ENCODE results near the gene RAB3GAP1. TPM values are rescaled to one million over a fixed set of nuclear protein-coding genes. Genes with fewer than 3 reads are reported as not detected.
"Not testable (repeated sequence)": the region's sequence is repeated elsewhere in the genome, so short reads cannot be mapped to it uniquely, and the experiment has no call there.

The RAB3GAP1 gene
- polyA plus RNA-seq, 1 donor from 2014 or later = 43.3 TPM

DNA sequence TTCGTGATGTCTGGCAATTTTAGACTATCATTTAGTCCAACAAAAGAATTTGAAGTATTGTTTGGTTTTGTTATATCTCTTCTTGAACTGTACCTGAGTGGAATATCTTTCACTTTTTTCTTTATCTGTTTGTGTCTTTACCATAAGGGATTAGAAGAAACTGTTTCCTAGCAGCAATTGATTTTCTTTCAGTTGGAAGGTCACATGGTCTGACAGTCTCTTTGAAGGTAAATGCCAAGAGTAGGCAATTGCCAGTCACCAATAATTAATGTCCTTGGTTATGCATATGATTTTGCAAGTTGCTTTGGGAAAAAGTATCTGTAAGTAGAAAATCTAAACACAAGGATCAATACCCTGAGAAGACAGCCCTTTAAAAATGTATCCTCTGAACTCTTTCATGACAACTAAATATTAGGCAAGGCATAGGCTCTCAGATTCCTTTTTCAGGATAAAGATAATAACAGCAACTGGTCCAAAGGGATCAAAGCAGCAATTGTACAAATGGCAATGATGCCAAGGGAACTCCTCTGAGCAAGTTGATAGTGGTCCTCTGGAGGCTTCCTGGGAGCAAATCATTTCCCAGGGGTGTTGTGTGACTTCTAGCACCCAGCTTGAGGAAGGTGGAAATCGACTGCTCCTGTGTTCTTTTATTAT lies 22.5 kb upstream of the RAB3GAP1 start:
- Histone ChIP-seq H3K27ac (ENCODE audit: low read length) (no peak overlapping the region), H3K9me3 (ENCODE audit: low read length) (no peaks in the 10 kb centered on the region), H3K9me2 (ENCODE audit: insufficient read depth, low read length) (no peaks in the 10 kb centered on the region), H3F3A (ENCODE audit: insufficient read depth, low read length, poor library complexity, severe bottlenecking) (no peaks in the 10 kb centered on the region), H3K4me2 (ENCODE audit: low read length) (no peak overlapping the region), H3K36me3 (ENCODE audit: insufficient read depth, low read length) (no peaks in the 10 kb centered on the region), H3K27me3 (ENCODE audit: insufficient read depth, low read depth, low read length) (no peaks in the 10 kb centered on the region), H4K20me1 (ENCODE audit: insufficient read depth) (no peaks in the 10 kb centered on the region), H2AFZ (ENCODE audit: low read depth, low read length) (peak overlapping the region; percentile 8), H3K79me2 (replicated peaks; ENCODE audit: insufficient read depth, low read length) (no peaks in the 10 kb centered on the region), H3K4me3 (ENCODE audit: low read length) (no peak overlapping the region), H3K9ac (ENCODE audit: low read length) (no peak overlapping the region)
- TF ChIP-seq EP300 (conservative IDR thresholded peaks at IDR 0.05; ENCODE audit: poor library complexity, severe bottlenecking) (no peak), MXI1 (conservative IDR thresholded peaks at IDR 0.05; ENCODE audit: poor library complexity, severe bottlenecking) (no peak), TAF1 (IDR thresholded peaks at IDR 0.05; ENCODE audit: low read depth) (no peak), EZH2 (IDR thresholded peaks at IDR 0.05; ENCODE audit: borderline replicate concordance, insufficient read depth, low read length, poor library complexity, severe bottlenecking) (no peak), SMC3 (conservative IDR thresholded peaks at IDR 0.05; ENCODE audit: poor library complexity) (no peak), POLR2AphosphoS5 (IDR thresholded peaks at IDR 0.05) (no peak), RAD21 (conservative IDR thresholded peaks at IDR 0.05) (no peak)
- TF ChIP-seq, protein P1, sequence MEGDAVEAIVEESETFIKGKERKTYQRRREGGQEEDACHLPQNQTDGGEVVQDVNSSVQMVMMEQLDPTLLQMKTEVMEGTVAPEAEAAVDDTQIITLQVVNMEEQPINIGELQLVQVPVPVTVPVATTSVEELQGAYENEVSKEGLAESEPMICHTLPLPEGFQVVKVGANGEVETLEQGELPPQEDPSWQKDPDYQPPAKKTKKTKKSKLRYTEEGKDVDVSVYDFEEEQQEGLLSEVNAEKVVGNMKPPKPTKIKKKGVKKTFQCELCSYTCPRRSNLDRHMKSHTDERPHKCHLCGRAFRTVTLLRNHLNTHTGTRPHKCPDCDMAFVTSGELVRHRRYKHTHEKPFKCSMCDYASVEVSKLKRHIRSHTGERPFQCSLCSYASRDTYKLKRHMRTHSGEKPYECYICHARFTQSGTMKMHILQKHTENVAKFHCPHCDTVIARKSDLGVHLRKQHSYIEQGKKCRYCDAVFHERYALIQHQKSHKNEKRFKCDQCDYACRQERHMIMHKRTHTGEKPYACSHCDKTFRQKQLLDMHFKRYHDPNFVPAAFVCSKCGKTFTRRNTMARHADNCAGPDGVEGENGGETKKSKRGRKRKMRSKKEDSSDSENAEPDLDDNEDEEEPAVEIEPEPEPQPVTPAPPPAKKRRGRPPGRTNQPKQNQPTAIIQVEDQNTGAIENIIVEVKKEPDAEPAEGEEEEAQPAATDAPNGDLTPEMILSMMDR (IDR thresholded peaks at IDR 0.05; ENCODE audit: poor library complexity, severe bottlenecking) = no peak
- TF ChIP-seq, protein P2, sequence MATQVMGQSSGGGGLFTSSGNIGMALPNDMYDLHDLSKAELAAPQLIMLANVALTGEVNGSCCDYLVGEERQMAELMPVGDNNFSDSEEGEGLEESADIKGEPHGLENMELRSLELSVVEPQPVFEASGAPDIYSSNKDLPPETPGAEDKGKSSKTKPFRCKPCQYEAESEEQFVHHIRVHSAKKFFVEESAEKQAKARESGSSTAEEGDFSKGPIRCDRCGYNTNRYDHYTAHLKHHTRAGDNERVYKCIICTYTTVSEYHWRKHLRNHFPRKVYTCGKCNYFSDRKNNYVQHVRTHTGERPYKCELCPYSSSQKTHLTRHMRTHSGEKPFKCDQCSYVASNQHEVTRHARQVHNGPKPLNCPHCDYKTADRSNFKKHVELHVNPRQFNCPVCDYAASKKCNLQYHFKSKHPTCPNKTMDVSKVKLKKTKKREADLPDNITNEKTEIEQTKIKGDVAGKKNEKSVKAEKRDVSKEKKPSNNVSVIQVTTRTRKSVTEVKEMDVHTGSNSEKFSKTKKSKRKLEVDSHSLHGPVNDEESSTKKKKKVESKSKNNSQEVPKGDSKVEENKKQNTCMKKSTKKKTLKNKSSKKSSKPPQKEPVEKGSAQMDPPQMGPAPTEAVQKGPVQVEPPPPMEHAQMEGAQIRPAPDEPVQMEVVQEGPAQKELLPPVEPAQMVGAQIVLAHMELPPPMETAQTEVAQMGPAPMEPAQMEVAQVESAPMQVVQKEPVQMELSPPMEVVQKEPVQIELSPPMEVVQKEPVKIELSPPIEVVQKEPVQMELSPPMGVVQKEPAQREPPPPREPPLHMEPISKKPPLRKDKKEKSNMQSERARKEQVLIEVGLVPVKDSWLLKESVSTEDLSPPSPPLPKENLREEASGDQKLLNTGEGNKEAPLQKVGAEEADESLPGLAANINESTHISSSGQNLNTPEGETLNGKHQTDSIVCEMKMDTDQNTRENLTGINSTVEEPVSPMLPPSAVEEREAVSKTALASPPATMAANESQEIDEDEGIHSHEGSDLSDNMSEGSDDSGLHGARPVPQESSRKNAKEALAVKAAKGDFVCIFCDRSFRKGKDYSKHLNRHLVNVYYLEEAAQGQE (IDR thresholded peaks at IDR 0.05; ENCODE audit: borderline replicate concordance) = no peak

DNA sequence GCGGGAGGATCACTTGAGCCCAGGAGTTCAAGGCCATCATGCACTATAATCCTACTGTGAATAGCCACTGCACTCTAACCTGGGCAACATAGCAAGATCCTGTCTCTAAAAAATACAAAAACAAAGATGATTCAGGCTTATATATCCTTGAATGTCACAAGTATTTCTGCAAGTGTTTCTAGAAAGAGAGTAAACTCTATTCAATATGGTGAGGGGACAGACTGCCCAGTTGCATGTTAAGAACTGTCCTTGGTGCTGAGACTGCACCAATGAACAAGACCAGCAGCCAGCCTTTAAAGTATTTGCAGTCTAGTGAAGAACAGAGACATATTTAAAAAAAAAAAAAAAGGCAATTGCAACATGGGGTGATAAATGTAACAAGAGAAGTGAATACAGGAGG lies 21.3 kb upstream of the RAB3GAP1 start:
- TF ChIP-seq RAD21 (conservative IDR thresholded peaks at IDR 0.05) = no peak
- TF ChIP-seq POLR2AphosphoS5 (IDR thresholded peaks at IDR 0.05) = no peak
- TF ChIP-seq SMC3 (conservative IDR thresholded peaks at IDR 0.05; ENCODE audit: poor library complexity) = no peak
- TF ChIP-seq, protein P2 (IDR thresholded peaks at IDR 0.05; ENCODE audit: borderline replicate concordance) = no peak
- TF ChIP-seq MXI1 (conservative IDR thresholded peaks at IDR 0.05; ENCODE audit: poor library complexity, severe bottlenecking) = no peak
- no peak for TF ChIP-seq EP300 (conservative IDR thresholded peaks at IDR 0.05; ENCODE audit: poor library complexity, severe bottlenecking)
- no peak for TF ChIP-seq TAF1 (IDR thresholded peaks at IDR 0.05; ENCODE audit: low read depth)
- TF ChIP-seq, protein P1 (IDR thresholded peaks at IDR 0.05; ENCODE audit: poor library complexity, severe bottlenecking) = no peak
- no peak for TF ChIP-seq EZH2 (IDR thresholded peaks at IDR 0.05; ENCODE audit: borderline replicate concordance, insufficient read depth, low read length, poor library complexity, severe bottlenecking)
- Histone ChIP-seq H3F3A (ENCODE audit: insufficient read depth, low read length, poor library complexity, severe bottlenecking) (no peaks in the 10 kb centered on the region), H3K36me3 (ENCODE audit: insufficient read depth, low read length) (no peaks in the 10 kb centered on the region), H3K27me3 (ENCODE audit: insufficient read depth, low read depth, low read length) (no peaks in the 10 kb centered on the region), H3K9ac (ENCODE audit: low read length) (no peak overlapping the region), H3K4me3 (ENCODE audit: low read length) (no peak overlapping the region), H3K9me3 (ENCODE audit: low read length) (no peaks in the 10 kb centered on the region), H4K20me1 (ENCODE audit: insufficient read depth) (no peaks in the 10 kb centered on the region), H3K4me2 (ENCODE audit: low read length) (no peak overlapping the region), H3K27ac (ENCODE audit: low read length) (no peak overlapping the region), H3K9me2 (ENCODE audit: insufficient read depth, low read length) (no peaks in the 10 kb centered on the region), H3K79me2 (replicated peaks; ENCODE audit: insufficient read depth, low read length) (no peaks in the 10 kb centered on the region), H2AFZ (ENCODE audit: low read depth, low read length) (no peak overlapping the region)

DNA sequence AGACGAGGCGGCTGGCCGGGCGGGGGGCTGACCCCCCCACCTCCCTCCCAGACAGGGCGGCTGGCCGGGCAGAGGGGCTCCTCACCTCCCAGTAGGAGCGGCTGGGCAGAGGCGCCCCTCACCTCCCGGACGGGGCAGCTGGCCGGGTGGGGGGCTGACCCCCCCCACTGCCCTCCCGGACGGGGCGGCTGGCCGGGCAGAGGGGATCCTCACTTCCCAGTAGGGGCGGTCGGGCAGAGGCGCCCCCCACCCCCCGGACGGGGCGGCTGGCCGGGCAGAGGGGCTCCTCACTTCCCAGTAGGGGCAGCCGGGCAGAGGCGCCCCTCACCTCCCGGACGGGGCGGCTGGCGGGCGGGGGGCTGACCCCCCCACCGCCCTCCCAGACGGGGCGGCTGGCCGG lies 18.9 kb upstream of the RAB3GAP1 start:
- not testable (repeated sequence) for H3F3A ChIP-seq (ENCODE audit: insufficient read depth, low read length, poor library complexity, severe bottlenecking); H3K27me3 ChIP-seq (ENCODE audit: insufficient read depth, low read depth, low read length); H3K9me2 ChIP-seq (ENCODE audit: insufficient read depth, low read length); H3K36me3 ChIP-seq (ENCODE audit: insufficient read depth, low read length); H3K79me2 ChIP-seq (replicated peaks; ENCODE audit: insufficient read depth, low read length); H3K4me3 ChIP-seq (ENCODE audit: low read length); H4K20me1 ChIP-seq (ENCODE audit: insufficient read depth); H3K9me3 ChIP-seq (ENCODE audit: low read length); H3K4me2 ChIP-seq (ENCODE audit: low read length); H3K9ac ChIP-seq (ENCODE audit: low read length); H3K27ac ChIP-seq (ENCODE audit: low read length); H2AFZ ChIP-seq (ENCODE audit: low read depth, low read length)

Data from neural cell (in vitro differentiated cells).